ENCODE results near the gene C1QL4. TPM values are rescaled to one million over a fixed set of nuclear protein-coding genes. Genes with fewer than 3 reads are reported as not detected.

The C1QL4 gene
- total RNA-seq, 1 experiment from 2014 or later = 2.1 TPM

DNA sequence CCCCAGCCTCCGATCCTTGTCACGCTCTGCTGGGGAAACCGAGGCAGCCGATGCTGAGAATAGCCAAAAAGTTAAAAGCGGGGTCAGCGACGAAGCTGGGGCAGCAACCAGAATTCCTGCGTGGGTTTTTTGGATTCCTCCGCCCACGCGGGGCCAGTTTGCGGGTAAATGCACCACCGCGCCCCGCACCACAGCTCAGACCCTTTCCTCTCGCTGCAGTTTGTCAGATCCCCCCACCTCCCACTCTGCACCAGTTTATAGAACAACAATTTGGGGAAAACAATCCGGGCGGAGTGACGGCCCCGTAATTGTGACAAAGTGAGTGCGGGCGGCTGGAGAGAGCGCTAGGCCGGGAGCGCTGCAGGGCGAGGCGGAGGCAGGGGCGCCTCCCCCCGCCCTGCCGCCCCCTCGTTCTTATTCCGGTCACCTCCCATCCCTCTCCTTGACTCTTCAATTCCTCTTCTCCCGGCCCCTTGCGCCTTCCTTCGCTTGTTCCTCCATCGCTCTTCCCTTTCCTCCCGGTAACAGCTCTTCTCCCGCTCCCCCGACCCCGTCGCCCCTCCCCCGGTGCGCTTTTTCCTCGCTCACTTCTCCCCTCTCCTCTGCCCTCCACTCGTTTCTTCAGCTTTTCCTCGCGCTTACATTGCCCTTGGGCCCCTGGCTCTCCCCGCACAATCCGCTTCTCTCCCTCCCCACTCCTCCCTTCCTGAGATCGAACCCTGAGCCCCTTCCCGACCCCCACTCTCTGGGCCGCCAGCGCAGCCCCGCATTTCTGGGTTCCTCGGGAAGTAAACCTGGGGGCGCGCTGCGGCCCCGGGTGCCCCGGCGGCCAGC, 9.1 kb upstream of the C1QL4 start:
- BruUV-seq (replicated peaks) = no TSS peak
- DNase-seq (ENCODE audit: low read depth, low spot score) = no peak
- Histone ChIP-seq H3K36me3 (ENCODE audit: control insufficient read depth, insufficient read depth, low read length) (no peaks in the 10 kb centered on the region), H3K27me3 (ENCODE audit: control insufficient read depth, insufficient read depth, low read length) (no peaks in the 10 kb centered on the region; the same call in 1 of the 2 replicates), H3K4me3 (ENCODE audit: low read depth in 2 of 2, low read length in 2 of 2) (peak overlapping the region; percentile 31 to 63), H3K27ac (ENCODE audit: low read length) (no peak overlapping the region), H3K9me3 (ENCODE audit: control insufficient read depth, insufficient read depth, low read depth, low read length) (no peaks in the 10 kb centered on the region), H3K4me1 (ENCODE audit: control insufficient read depth, insufficient read depth, low read length) (peaks cover 20% of the 10 kb centered on the region)
- ChIA-PET CTCF (interaction anchor here (1.1 to 2.1 kb wide), 3 partner anchors 9 to 298 kb away, joined by 5 to 20 read pairs (median 11); partner anchors contain the start of gene C1QL4), POLR2A (interaction anchor here (0.6 to 0.9 kb wide), 3 partner anchors 14 to 347 kb away, joined by 6 to 14 read pairs (median 9); partner anchors contain the start of gene SPATS2)
- ATAC-seq = no peak
- intact Hi-C loops (cut with micrococcal nuclease; ENCODE audit: unreplicated experiment) (no loop called here), in situ Hi-C loops (cut with HindIII; ENCODE audit: low pct_unique_long_range_greater_than_20kb, low sequenced_read_pairs) (no loop called here)
- TF ChIP-seq, protein P1, sequence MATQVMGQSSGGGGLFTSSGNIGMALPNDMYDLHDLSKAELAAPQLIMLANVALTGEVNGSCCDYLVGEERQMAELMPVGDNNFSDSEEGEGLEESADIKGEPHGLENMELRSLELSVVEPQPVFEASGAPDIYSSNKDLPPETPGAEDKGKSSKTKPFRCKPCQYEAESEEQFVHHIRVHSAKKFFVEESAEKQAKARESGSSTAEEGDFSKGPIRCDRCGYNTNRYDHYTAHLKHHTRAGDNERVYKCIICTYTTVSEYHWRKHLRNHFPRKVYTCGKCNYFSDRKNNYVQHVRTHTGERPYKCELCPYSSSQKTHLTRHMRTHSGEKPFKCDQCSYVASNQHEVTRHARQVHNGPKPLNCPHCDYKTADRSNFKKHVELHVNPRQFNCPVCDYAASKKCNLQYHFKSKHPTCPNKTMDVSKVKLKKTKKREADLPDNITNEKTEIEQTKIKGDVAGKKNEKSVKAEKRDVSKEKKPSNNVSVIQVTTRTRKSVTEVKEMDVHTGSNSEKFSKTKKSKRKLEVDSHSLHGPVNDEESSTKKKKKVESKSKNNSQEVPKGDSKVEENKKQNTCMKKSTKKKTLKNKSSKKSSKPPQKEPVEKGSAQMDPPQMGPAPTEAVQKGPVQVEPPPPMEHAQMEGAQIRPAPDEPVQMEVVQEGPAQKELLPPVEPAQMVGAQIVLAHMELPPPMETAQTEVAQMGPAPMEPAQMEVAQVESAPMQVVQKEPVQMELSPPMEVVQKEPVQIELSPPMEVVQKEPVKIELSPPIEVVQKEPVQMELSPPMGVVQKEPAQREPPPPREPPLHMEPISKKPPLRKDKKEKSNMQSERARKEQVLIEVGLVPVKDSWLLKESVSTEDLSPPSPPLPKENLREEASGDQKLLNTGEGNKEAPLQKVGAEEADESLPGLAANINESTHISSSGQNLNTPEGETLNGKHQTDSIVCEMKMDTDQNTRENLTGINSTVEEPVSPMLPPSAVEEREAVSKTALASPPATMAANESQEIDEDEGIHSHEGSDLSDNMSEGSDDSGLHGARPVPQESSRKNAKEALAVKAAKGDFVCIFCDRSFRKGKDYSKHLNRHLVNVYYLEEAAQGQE (IDR thresholded peaks at IDR 0.05; ENCODE audit: insufficient read depth in 1 of 2, low read depth in 2 of 2, low read length in 1 of 2) = no peak
- TF ChIP-seq CTCF (IDR thresholded peaks at IDR 0.05) (no peak), TCF7L2 (IDR thresholded peaks at IDR 0.05; ENCODE audit: low read depth, low read length) (no peak), POLR2AphosphoS5 (IDR thresholded peaks at IDR 0.05; ENCODE audit: low read depth, low read length) (no peak), SIN3A (IDR thresholded peaks at IDR 0.05; ENCODE audit: borderline replicate concordance, insufficient read depth, low read depth, low read length) (no peak)

GRCh38 chr12:49345051-49345824, 8.2 kb upstream of the C1QL4 start:
- DNase-seq (ENCODE audit: low read depth, low spot score) (no peak), ATAC-seq (peak; percentile 40)
- BruUV-seq (replicated peaks) = no TSS peak
- intact Hi-C loops (cut with micrococcal nuclease; ENCODE audit: unreplicated experiment) = no loop called here
- Histone ChIP-seq H3K36me3 (ENCODE audit: control insufficient read depth, insufficient read depth, low read length) (no peaks in the 10 kb centered on the region), H3K4me3 (ENCODE audit: low read depth in 2 of 2, low read length in 2 of 2) (peak overlapping the region; percentile 31 to 63), H3K4me1 (ENCODE audit: control insufficient read depth, insufficient read depth, low read length) (peaks cover 22% of the 10 kb centered on the region), H3K9me3 (ENCODE audit: control insufficient read depth, insufficient read depth, low read depth, low read length) (no peaks in the 10 kb centered on the region), H3K27ac (ENCODE audit: low read length) (no peak overlapping the region), H3K27me3 (ENCODE audit: control insufficient read depth, insufficient read depth, low read length) (no peaks in the 10 kb centered on the region; the same call in 1 of the 2 replicates)
- in situ Hi-C loops (cut with HindIII; ENCODE audit: low pct_unique_long_range_greater_than_20kb, low sequenced_read_pairs) = no loop called here
- ChIA-PET POLR2A (no interaction called here), CTCF (no interaction called here)
- TF ChIP-seq, protein P1 (IDR thresholded peaks at IDR 0.05; ENCODE audit: insufficient read depth in 1 of 2, low read depth in 2 of 2, low read length in 1 of 2) = no peak
- TF ChIP-seq SIN3A (IDR thresholded peaks at IDR 0.05; ENCODE audit: borderline replicate concordance, insufficient read depth, low read depth, low read length) = no peak
- TF ChIP-seq TCF7L2 (IDR thresholded peaks at IDR 0.05; ENCODE audit: low read depth, low read length) = no peak
- no peak for TF ChIP-seq POLR2AphosphoS5 (IDR thresholded peaks at IDR 0.05; ENCODE audit: low read depth, low read length)
- no peak for TF ChIP-seq CTCF (IDR thresholded peaks at IDR 0.05)

Measured in Panc1 (cell line).